ENCODE results near the gene SIX2.

The SIX2 gene

DNA sequence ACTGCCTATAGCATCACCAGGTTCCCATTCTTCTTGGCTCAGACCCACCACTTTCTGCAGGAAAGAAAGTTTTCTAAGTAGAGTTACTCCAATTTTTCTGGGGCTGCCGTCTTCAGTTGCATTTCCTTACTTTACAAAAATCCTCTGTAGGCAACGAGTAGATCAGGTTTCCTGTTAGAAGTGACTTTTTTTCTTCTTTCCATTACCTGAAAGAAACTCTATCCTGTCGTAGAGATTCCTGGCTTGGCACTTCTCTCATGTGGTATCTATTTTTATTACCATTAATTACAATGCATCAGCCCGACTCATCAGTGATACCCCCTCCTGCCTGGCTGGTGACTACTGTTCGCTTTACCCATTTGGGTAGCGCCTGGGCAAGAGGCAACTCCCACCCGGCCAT is 5.6 kb upstream of the SIX2 start:
- in situ Hi-C loops (cut with HindIII; ENCODE audit: low pct_ligation_motif_present, low sequenced_read_pairs), result no loop called here
- Histone ChIP-seq H3K27ac (no peak overlapping the region), H3K4me3 (ENCODE audit: low read depth, low read length) (no peak overlapping the region), H3K36me3 (replicated peaks) (no peaks in the 10 kb centered on the region), H3K27me3 (replicated peaks) (no peaks in the 10 kb centered on the region)
- DNase-seq, result no peak
- TF ChIP-seq, protein P1, sequence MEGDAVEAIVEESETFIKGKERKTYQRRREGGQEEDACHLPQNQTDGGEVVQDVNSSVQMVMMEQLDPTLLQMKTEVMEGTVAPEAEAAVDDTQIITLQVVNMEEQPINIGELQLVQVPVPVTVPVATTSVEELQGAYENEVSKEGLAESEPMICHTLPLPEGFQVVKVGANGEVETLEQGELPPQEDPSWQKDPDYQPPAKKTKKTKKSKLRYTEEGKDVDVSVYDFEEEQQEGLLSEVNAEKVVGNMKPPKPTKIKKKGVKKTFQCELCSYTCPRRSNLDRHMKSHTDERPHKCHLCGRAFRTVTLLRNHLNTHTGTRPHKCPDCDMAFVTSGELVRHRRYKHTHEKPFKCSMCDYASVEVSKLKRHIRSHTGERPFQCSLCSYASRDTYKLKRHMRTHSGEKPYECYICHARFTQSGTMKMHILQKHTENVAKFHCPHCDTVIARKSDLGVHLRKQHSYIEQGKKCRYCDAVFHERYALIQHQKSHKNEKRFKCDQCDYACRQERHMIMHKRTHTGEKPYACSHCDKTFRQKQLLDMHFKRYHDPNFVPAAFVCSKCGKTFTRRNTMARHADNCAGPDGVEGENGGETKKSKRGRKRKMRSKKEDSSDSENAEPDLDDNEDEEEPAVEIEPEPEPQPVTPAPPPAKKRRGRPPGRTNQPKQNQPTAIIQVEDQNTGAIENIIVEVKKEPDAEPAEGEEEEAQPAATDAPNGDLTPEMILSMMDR (IDR thresholded peaks at IDR 0.05; ENCODE audit: low read depth, low read length, missing control alignments), result no peak

GRCh38 chr2:45014016-45014702 is 4.9 kb upstream of the SIX2 start:
- peak; percentile 45 for DNase-seq
- no peaks in the 10 kb centered on the region for H3K27me3 ChIP-seq (replicated peaks)
- in situ Hi-C loops (cut with HindIII; ENCODE audit: low pct_ligation_motif_present, low sequenced_read_pairs), result no loop called here
- peak overlapping the region; percentile 39 for H3K4me3 ChIP-seq (ENCODE audit: low read depth, low read length)
- no peaks in the 10 kb centered on the region for H3K36me3 ChIP-seq (replicated peaks)
- H3K27ac ChIP-seq, result peak overlapping the region; percentile 23
- TF ChIP-seq, protein P1 (IDR thresholded peaks at IDR 0.05; ENCODE audit: low read depth, low read length, missing control alignments), result peak; percentile 60

GRCh38 chr2:45013229-45014015 is 4.2 kb upstream of the SIX2 start:
- no peaks in the 10 kb centered on the region for H3K36me3 ChIP-seq (replicated peaks)
- TF ChIP-seq, protein P1 (IDR thresholded peaks at IDR 0.05; ENCODE audit: low read depth, low read length, missing control alignments), result no peak
- DNase-seq, result no peak
- peak overlapping the region; percentile 23 for H3K27ac ChIP-seq
- no peaks in the 10 kb centered on the region for H3K27me3 ChIP-seq (replicated peaks)
- peak overlapping the region; percentile 30 for H3K4me3 ChIP-seq (ENCODE audit: low read depth, low read length)
- in situ Hi-C loops (cut with HindIII; ENCODE audit: low pct_ligation_motif_present, low sequenced_read_pairs), result no loop called here

GRCh38 chr2:45012733-45013132 is 3.5 kb upstream of the SIX2 start:
- no peaks in the 10 kb centered on the region for H3K36me3 ChIP-seq (replicated peaks)
- no peak overlapping the region for H3K4me3 ChIP-seq (ENCODE audit: low read depth, low read length)
- in situ Hi-C loops (cut with HindIII; ENCODE audit: low pct_ligation_motif_present, low sequenced_read_pairs), result no loop called here
- no peak for DNase-seq
- no peak overlapping the region for H3K27ac ChIP-seq
- H3K27me3 ChIP-seq (replicated peaks), result no peaks in the 10 kb centered on the region
- TF ChIP-seq, protein P1 (IDR thresholded peaks at IDR 0.05; ENCODE audit: low read depth, low read length, missing control alignments), result no peak

- H3K36me3 ChIP-seq (replicated peaks), result no peaks in the 10 kb centered on the region
- H3K27ac ChIP-seq, result no peak overlapping the region
- H3K27me3 ChIP-seq (replicated peaks), result no peaks in the 10 kb centered on the region
- in situ Hi-C loops (cut with HindIII; ENCODE audit: low pct_ligation_motif_present, low sequenced_read_pairs), result no loop called here
- no peak for DNase-seq
- H3K4me3 ChIP-seq (ENCODE audit: low read depth, low read length), result no peak overlapping the region
- TF ChIP-seq, protein P1 (IDR thresholded peaks at IDR 0.05; ENCODE audit: low read depth, low read length, missing control alignments), result no peak
Measured at GRCh38 chr2:45011621-45012602, 2.7 kb upstream of the SIX2 start.

Measured in brain microvascular endothelial cell (primary cell).